HG03025 (cell line): Measurements from ENCODE around the gene TBX19.
"Not testable (repeated sequence)": the region's sequence is repeated elsewhere in the genome, so short reads cannot be mapped to it uniquely, and the experiment has no call there.

Source experiments
- ATAC-seq: cut with Tn5 transposase; IDR thresholded peaks from one replicate; pipeline ENCODE4 v1.9.1; 2021; ENCODE audit warnings: mild to moderate bottlenecking, moderate library complexity; ENCODE audit not compliant: unreplicated experiment, low FRiP score

Gene TBX19

DNA sequence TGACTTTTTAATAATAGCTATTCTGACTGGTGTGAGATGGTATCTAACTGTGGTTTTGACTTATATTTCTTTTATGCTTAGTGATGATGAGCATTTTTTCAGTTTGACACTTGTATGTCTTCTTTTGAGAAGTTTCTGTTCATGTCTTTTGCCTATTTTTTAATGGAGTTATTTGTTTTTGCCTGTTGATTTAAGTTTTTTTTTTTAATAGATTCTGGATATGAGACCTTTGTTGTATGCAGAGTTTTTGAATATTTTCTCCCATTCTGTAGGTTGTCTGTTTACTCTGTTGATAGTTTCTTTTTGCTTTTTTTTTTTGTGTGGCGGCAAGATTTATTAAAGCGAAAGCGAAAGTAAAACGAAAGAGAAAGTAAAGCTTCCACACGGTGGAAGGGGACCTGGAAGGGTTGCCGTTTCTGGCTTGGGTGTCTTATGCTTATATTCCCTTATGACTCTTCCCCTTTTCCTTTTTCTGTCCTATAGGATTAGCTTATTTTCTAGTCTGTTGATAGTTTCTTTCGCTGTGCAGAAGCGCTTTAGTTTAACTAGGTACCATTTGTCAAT, 67.6 kb downstream of the TBX19 start:
- ATAC-seq, result no peak

DNA sequence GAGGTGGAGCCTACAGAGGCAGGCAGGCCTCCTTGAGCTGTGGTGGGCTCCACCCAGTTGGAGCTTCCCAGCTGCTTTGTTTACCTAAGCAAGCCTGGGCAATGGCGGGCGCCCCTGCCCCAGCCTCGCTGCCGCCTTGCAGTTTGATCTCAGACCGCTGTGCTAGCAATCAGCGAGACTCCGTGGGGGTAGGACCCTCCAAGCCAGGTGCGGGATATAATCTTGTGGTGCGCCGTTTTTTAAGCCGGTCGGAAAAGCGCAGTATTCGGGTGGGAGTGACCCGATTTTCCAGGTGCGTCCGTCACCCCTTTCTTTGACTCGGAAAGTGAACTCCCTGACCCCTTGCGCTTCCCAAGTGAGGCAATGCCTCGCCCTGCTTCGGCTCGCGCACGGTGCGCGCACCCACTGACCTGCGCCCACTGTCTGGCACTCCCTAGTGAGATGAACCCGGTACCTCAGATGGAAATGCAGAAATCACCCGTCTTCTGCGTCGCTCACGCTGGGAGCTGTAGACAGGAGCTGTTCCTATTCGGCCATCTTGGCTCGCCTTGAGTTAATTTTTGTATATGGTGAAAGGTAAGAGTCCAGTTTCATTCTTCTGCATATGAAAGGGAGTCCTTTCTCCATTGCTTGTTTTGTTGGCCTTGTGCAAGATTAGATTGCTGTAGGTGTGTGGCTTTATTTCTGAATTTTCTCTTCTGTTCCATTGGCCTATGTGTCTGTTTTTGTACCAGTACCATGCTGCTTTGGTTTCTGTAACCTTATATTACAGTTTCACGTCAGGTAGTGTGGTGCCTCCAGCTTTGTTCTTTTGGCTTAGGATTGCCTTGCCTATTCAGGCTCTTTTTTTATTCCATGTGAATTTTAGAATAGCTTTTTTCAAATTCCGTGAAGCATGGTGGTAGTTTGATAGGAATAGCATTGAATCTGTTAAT, 73.9 kb downstream of the TBX19 start:
- not testable (repeated sequence) for ATAC-seq

DNA sequence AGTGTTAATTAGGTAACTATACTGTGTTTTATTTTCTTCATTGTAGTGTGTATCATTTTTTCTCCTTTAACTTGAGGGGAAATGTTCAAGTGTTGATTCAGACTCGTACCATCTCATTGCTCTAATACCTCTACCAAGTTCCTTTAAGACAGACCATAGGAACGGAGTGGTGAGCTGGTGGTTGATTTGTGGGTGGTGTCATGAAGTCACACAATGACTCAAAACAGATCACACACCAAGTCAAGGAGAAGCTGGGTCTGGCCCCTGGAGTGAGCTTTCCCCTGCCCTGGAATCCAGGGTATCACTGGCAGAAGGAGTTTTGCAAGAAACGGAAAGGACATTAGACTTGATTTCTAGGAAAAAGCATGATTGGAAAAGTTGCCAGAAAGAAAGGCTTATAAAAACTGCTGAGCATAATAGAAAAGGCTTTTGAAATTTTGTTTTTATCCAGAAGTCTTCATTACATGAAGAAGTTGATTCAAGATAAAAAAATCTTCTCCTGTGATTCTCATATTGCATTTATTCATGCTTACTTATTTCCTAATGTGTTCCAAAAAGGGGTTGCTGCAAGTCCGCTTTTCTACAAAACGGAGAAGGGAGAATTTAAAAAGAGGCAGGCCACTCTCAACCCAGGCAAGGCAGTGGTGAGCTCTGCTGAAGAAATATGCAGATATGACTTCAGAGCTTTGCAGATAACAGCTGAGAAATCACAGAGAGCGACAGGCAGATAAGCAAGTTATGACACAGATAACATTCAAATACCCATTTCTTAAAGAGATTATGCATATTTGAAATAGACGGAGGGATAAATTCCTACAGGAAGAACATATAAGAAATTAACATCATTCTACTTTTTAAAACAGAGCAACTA, 79.7 kb downstream of the TBX19 start:
- no peak for ATAC-seq

DNA sequence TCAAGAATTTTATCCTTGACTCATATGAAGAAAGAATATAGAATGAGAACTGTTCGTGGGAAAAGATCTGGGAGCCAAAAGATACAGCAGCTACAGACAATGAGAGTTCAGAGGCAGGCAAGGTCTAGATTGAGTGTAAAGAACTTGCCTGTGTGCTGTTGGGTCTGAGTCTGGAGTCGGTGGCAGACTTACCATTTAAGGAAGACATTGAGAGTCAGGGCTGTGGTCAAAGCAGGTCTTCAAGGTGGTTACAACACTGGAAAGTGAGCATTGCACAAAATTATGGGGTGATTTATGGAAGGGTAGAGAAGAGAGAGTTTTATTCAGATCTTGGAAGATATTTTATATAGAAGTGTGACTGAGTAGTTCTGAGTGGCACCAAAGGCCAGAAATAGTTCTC, 80.6 kb downstream of the TBX19 start:
- ATAC-seq, result no peak

DNA sequence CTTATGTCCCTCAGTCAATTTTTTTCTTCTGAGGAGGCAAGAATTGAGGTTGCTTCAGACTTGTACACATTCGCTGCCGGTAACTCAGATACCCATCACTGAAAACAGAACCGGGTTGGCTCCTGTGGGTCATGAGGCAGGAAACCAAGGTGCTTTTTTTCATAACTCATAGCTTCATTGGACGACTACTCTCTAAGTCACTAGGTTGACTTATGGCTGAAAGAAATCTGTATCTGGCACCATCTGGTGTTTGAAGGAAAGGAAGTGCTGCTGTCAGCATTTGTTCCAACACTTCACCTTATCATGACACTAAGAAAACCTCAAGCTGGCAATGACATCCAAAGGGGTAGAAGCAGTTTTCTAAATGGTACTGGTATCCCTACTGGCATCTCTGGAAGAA, 82.3 kb downstream of the TBX19 start:
- ATAC-seq, result no peak
